HG03025 (cell line): ENCODE results near the gene SMYD3.
"Not testable (repeated sequence)": the region's sequence is repeated elsewhere in the genome, so short reads cannot be mapped to it uniquely, and the experiment has no call there.

Source experiments
- ATAC-seq: cut with Tn5 transposase; IDR thresholded peaks from one replicate; pipeline ENCODE4 v1.9.1; 2021; ENCODE audit warnings: mild to moderate bottlenecking, moderate library complexity; ENCODE audit not compliant: unreplicated experiment, low FRiP score

Gene SMYD3

DNA sequence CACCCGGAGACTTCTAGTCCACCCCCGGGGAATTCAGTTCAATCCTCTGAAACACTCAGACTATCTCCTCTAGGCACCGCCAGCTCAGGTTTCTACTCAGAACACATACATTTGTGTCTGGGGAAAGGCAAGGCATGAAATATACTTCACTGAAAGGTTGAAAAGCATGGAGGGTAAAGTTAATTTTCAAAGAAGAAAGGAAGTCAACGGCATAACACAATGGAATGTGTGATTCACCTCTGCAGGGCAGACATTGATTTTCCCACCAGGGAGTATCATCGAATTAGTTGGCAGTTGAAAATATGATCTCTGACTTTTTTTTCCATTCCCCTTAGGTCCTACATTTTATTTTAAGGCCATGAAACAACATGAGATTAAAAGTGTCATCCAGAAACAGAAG, 669.4 kb downstream of the SMYD3 start:
- no peak for ATAC-seq

DNA sequence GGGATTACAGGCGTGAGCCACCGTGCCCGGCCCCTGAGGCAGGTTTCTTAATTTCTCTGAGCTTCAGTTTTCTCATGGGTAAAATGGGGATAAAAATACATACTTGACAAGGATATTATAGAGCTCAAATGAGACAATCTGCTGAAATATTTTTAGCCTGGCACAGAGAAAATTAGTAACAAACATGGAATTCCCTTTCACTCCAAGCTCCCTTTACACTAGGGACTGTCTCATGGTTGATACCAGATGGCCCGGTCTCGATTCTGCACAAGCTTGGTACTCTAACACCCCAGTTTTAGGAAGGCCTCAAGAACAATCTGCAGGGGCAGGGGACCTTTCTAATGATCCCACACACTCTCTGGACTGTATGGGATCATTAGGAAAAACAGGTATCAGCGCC, 671.7 kb downstream of the SMYD3 start:
- no peak for ATAC-seq

DNA sequence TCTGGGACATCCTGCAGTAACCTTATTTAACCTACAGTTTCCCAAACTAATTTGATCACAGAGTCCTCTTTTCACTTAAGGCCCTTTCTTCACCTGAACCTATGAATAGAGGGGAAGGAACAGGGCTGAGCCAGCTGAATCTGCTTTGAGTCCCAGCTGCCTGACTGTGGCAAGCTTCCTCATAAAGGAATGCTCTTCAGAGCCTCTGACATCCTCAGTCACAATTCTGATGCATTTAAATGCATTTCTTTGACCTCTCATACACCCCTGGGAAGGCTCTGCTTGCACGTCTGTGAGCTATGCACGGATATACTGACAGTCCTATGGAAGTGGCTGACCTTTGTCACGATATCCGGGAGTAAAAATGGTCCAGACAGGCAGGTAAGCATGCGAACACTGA, 673.1 kb downstream of the SMYD3 start:
- no peak for ATAC-seq

DNA sequence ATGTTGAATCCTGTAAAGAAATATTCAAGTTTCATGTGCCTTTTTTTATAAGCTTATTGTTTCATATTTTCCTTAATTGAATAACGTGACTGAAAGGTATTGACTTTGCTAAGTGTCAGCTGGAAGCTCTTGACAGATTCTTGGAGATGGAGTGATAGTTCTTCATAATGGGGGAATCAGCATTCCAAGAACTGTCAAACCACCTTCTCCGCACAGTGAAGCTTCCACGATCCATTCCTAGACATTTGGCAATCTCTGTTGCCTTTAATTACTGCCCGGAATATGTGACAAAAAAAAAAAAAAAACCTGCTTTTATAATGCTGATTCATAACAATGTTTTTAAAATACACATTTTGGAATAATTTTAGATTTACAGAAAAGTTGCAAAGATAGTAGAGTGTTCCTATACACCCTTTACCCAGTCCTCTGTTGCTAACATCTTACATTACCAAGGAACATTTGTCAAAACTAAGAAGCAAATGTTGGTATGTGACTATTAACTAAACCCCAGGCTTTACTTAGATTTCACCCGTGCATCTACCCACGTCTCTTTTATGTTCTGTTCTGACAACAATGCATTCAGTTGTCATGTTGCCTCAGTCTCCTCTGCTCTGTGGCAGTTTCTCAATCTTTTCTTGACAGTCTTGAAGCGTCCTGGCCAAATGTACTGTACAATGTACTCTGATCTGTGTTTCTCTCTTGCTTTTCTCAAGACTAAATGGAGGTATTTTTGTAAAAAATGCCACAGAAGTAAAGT, 674.1 kb downstream of the SMYD3 start:
- no peak for ATAC-seq

DNA sequence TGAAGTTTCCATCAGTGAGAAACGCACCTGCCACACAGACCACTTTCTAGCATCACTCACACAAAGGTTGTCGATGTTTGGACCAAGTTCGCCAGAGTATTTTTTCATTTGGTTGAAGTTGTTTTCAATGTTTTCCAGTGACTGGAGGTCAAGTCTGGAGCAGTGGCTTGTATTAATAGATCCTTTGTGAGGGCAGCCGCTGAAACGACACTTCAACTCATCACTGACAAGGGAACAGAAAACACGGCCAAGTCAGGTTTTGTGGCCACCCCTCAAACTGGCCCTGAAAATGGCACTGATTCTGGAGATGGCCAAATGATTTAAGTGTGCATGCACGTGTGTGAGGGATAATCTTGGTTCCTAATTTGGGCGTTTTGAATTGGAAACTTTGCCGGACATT, 675.6 kb downstream of the SMYD3 start:
- ATAC-seq = no peak

DNA sequence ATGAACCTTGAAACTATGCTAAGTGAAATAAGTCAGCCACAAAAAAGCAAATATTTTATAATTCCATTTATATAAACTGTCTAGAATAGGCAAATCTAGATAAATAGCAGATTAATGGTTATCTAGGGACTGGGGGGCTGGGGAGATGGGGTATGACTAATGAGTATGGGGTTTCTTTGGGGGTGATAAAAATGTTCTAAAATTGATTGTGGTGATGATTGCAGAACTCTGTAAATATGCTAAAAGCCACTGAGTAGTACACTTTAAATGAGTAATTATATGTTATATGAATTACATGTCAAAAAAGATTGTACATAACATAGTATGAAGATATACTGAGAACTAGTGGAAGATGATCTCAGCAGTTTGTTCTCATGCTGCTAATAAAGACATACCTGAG, 677.3 kb downstream of the SMYD3 start:
- no peak for ATAC-seq

DNA sequence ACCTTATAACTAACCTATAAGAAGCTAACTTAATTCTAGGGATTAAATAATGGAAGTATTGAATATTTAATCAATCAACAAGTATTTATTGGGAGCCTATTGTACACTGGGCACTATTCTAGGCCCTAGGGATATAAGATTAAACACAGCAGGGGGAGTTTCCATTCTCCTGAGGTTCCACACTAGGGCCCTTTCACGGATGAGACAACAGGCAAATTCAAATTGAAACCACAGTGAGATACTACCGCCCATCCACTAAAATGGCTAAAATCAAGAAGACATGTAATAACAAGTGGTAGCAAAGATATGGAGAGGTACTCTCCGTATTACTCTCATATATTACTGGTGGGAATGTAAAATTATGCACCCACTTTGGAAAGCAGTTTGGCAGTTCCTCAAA, 677.9 kb downstream of the SMYD3 start:
- ATAC-seq = no peak

DNA sequence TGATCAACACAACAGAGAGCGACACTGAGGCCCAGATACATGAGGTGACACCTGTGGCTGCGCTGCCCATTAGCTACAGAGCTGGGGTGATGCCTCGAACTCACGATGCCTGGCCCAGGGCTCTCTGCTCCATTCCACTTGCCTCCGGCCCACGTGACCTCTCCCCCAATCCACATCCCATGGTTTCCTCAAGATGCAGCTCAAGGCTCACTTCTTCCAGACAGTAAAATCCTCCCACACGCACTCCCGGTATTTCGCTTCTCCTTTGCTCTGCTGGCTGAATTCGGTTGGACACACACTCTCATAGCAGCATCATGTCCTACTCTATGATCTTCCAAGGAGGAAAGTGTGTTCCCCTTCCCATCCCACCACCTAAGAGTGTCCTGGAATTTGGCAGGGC, 679.8 kb downstream of the SMYD3 start:
- ATAC-seq = no peak

DNA sequence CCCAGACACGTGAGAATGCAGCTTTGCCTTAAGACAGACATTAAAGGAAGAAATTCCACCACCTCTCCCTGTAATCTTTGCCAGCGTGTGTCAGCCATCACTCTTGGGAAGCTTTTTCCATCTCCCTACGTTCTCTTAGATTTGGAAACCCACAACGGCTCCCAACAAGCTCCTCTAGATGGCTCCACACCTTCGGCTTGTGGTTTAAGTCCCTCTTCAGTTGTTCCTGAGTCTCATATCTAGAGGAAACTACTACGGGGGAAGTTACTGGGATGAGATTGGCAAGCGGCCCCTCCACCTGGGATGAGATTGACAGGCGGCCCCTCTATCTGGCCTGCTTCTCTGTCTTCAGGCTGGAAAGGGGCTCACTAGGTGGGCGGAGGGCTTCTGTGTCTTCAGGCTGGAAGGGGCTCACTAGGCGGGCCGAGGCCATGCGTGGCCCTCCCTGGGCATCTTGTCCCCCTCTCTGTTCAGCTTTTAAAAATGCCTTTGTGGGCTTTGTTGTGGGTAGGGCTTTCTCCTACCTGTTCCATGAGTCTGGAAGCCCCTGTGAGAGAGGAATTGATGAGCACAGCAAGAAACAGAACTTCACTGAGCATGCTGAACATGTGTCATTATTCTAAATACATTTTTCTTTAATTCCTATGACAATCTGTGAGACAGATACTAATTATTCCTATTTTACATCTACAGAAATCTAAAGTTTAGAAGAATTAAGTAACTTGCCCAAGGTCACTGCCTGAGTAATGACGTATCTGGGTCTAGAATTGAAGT, 681.8 kb downstream of the SMYD3 start:
- ATAC-seq = no peak

DNA sequence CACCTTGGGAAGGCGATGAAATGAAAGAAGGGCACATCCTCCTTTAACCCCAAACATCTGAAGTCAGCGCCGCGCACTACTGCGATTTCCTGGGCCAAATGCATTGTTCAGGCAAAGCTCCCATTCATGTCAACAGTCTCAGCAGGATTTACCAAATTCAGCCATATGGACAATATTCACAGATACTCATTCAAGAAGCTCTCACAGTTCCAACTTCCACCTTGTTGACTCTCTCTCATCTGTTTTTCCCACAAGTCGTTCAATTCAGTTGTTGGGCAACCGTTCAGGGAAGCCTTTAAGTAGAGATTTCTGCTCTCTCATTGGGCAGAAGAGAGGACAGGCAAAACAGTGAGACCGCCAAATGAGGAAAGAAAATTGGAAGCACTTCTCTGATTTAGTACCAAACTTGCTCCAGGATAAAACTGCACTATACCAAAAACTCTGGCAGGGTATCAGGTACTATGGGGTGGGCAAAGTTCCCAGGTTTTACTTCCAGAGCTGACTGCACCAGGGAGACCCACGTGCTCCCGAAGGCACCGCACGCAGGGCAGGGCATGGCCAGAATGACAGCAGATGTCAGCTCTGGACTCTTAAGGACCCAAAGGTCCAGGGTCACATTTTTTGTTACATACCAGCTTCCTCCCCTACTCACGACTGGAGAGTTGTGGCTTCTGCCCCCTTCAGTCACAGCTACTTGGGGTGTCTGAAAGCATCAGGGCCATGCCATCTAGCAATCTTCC, 683.5 kb downstream of the SMYD3 start:
- no peak for ATAC-seq

DNA sequence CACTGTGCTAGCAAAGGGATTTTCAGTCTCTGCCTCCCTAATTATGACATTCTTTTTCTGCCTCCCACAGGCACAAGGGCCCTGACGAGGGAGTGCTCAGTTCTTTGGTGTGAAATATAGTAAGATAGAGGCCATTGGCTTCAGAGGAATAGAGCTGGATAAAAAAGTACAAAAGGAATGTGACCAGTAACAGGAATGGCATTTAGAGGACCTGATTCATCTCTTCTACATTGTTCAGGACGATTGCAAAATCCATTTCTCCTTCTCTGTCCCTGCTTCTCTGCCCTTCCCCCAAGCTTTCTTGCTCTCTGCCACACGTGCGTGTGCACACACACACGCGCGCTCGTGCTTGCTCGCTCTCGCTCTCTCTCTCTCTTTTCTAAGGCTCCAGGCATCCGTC, 684.1 kb downstream of the SMYD3 start:
- no peak for ATAC-seq

DNA sequence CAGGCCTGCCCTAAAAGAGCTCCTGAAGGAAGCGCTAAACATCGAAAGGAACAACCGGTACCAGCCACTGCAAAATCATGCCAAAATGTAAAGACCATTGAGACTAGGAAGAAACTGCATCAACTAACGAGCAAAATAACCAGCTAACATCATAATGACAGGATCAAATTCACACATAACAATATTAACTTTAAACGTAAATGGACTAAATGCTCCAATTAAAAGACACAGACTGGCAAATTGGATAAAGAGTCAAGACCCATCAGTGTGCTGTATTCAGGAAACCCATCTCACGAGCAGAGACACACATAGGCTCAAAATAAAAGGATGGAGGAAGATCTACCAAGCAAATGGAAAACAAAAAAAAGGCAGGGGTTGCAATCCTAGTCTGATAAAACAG, 688.7 kb downstream of the SMYD3 start:
- not testable (repeated sequence) for ATAC-seq

DNA sequence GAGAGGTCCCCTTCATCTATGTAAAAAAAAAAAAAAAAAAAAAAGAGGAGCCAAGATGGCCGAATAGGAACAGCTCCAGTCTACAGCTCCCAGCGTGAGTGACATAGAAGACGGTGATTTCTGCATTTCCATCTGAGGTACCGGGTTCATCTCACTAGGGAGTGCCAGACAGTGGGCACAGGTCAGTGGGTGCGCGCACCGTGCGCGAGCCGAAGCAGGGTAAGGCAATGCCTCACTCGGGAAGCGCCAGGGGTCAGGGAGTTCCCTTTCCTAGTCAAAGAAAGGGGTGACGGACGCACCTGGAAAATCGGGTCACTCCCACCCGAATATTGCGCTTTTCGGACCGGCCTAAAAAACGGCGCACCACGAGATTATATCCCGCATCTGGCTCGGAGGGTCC, 690.6 kb downstream of the SMYD3 start:
- not testable (repeated sequence) for ATAC-seq

DNA sequence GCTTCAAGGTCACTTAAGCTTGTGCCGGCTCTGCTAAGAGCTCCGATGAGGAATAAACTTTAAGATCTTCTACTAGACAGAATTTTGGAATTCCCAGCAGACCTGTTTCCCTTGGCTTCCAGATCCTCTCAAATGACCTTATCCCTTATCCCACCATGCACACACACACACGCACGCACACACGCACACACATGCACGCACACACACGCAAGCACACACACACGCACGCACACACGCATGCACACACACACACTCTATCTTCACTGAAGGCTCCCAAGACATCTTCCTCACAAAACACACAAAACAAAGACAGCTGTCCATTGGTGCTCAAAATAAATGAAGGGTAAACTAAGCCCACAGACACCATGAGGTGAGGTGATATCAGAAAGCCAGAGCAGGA, 692.4 kb downstream of the SMYD3 start:
- no peak for ATAC-seq

DNA sequence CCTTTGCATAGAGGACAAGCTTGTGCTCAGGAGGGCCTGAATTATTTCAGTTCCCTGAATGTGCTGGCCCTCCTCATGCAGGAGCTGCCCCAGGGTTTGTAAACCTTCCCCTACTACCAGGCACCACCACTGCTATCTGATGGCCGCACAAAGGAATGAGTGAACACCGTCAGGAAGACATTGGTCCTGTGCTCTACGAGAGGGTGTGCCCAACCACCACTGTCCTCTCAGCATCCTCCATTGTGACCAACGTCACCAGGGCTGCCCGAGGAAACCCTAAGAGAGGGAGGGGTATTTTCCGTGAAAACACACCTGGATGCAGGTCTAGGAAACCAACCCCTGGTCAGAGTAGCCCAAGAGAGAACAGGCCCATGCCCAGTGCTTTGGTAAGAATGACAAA, 694.8 kb downstream of the SMYD3 start:
- ATAC-seq = no peak

DNA sequence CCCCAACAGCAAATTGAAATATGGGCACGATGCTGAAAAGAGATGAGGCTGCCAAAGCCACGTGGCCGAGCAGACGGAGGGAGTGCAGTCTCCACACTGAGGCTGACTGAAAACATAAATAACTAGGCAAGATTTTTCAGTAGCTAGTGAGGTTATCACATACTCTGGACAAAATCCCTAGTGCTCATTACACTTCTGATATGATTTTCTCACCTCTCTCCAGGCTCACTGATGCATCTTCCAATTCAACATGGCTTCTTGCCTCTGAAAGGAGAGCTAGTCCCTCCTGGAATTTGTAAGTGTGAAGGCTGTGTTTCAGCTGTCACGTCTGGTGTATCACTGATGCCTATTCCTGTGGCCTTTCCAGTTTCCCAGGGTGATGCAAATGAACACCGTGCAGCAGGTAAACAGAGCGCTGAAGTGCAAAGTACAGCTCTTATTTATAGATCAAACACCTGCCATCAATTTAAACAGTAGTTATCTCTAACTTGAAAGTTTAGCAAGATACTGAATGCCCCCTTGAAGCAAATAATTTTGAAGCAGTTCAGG, 696.2 kb downstream of the SMYD3 start:
- no peak for ATAC-seq

DNA sequence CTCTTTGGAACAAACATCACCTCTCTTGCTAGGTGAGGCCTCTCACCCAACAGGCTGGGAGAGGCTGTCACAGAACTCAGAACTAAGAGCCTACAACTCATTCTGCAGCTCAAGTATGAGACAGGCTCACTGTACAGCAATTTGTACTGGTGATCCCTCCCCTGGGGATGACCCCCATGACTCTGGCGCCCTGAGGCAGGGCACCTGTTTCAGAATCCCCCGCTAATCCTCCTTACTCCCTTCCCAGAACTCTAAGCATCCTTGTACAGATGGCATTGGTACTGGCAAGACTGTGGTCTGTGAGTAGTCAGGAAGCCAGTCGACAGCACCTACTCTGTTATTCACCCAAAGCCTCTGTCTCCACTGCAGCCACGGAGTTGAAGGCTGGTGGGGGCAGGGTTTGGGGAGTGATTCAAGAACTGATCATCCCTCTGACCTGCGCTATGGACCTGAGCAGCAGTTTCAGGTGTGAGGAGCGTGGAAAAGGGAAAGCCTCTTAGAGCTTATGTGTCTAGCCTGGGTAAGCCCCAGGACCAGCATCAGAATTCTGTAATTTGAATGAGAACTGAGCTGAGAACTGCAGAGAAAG, 696.8 kb downstream of the SMYD3 start:
- ATAC-seq = no peak

DNA sequence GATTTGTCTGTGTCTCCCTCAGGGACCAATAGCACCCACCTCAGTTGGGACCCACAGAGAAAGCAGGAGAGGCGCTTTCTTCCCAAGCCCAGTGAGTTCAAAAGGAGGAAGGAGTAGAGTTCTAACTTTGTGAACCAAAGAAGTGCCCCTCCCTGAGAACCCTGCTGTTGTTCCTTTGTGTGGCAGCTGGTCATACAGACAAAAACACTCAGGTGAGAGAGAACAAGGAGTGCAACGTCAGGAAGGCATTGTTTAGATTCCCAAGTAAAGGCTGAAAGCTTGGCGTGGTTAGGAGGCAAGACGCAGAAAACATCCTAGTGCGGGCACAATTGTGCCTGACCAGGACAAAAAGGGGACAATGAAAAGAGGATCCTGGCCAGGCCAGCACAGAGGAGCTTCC, 697.7 kb downstream of the SMYD3 start:
- ATAC-seq = no peak

DNA sequence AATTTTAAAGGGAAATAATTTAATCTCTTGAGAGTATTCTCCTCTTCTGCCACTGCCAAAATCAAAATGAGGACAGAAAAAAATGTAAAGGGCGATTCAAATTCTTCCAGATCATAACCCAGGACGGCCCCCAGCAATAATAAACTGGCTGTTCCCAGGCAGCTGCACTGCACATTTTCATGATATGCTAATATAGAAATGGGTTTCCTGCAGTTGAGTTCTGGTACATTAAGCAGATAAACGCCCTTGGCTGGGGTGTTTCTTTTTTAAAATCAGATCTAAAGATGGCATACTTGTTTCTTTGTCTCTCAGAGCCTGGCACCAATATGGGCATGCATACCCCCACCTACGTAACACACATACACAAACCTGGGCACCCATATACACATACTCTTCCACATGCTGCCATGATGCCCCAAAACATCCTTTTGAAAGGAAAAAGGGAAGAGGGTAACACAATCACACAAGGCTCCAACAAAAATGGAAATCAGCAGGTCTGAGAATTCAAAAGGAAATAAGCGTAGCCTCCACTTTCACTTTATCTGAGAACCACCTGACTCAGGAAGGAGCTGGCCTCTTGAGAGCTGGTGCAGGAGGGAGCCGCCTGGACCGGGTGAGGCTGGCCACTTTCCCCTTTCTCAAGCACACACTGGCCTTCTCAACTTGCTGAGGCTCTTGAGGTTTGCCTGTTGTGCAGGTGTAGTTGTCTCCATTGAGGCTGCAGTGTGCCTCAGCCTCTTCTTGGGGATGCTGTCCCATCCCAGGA, 698.9 kb downstream of the SMYD3 start:
- no peak for ATAC-seq

DNA sequence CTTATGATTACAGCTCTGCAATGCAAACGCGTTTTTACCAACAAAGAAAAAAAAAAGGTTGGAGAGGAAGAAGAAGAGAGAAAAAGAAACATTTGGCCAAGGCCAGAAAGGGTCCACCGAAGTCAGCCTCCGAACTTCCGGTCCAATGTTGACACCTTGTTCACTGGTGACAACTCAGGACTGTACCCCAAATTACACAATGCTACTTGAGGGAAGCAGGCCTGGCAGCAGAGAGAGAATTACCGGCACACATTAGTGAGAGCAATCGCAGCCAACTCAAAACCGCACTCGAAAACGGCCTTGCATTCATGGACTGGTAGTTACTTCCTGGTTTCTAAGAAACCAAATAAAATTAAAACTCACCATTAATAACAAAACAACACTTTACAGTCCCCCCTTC, 699.8 kb downstream of the SMYD3 start:
- ATAC-seq = peak; percentile 89
